IPS-NIHi7 (cell line): ENCODE results near the gene TARS2.

ENCODE experiments used
- DNase-seq: peaks from one replicate; pipeline ENCODE4 v3.0.0; 2012; ENCODE audit warnings: mixed read lengths; ENCODE audit errors: extremely low spot score

Gene TARS2

DNA sequence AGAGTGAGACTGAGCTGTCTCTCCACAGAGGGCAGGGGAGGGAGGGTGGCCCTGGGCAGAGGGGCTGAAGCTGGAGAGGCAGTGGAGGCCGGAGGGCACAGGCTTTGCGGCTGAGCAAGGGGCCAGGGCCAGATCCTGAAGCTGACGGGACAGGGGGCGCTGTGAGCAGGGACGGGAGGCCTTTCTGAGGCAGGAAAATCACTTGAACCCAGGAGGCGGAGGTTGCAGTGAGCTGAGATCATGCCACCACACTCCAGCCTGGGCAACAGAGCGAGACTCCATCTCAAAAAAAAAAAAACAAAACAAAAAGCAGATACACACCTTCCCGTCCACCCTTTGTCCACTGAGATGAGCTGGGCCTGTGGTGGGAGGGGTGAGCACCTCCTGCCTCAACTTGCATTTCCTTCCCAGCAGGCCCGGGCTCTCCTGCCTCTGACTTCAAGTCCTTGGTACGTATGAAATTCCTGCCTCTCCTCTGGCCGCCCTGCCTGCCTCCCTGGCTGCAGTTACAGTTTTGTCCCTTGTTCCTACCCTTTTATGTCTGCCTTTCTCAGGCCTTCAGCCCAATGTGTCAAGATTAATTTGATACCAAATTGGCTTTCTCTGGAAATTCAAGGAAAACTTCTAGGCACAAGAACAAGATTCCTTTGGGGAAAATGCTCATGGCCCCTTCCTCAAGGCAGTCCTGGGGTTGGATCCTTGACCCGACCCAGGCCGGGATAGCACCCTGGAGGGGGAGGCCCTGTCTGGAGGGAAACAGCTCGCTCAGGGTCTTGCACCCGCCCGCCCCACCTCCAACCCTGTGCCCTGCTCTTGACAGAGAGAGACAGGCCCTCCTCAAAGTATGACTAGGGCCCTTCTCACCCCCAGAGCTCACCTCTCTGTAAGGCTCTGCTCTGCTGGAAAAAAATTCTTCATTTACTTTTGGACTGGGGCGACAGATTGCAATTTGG is 50.8 kb downstream of the TARS2 start:
- DNase-seq, result peak; percentile 65

DNA sequence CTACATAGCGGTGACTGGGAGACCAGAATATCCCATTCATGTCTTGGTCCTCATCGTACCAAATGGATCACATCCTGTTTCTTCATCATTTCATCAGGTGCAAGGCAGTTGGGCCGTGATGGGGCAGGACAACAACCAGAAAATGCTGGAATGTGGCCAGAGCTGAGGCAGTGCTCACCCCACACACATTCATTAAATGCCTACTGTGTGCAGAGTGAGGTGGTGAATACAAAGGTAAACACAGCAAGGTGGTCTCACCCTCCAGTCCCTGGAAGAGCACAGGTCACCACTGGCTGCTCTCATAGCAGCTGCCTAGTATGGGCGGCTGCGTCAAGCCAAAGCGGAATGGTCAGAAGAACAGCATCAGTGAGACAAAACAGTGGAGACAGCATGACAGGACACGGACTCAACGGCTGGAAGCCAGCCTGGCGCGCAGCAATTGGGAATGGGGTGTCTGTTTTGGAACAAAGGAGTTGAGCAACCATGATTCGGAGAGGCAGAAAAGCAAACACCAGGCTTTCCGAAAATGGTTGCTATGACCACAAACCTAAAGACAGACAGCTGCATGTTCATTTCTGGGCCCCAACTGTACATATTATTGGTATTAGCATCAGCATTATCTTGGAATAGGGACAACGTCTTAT is 56.4 kb downstream of the TARS2 start:
- DNase-seq, result no peak

GRCh38 chr1:150544204-150544603 is 57.0 kb downstream of the TARS2 start:
- DNase-seq, result no peak

GRCh38 chr1:150545486-150546032 is 58.3 kb downstream of the TARS2 start:
- DNase-seq, result no peak

GRCh38 chr1:150546294-150546937 is 59.2 kb downstream of the TARS2 start:
- DNase-seq, result no peak

DNA sequence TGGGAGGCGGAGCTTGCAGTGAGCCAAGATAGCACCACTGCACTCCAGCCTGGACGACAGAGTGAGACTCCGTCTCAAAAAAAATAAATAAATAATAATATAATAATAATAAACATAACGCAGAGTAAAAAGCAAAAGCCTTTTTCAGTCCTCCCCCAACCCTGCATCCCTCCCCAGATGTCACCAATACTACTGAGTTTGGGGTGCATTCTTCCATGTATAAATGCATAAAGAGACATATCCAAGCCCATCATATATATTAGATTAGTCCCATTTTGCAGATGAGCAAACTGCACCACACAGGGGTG is 61.1 kb downstream of the TARS2 start:
- DNase-seq, result no peak

- peak; percentile 65 for DNase-seq
Observed at GRCh38 chr1:150548632-150549495, 61.6 kb downstream of the TARS2 start, which contains the start of gene ADAMTSL4. TSS of gene ADAMTSL4 (plus strand) at chr1:150549408. CDS start at chr1:150552289, 2,881 bp downstream.

DNA sequence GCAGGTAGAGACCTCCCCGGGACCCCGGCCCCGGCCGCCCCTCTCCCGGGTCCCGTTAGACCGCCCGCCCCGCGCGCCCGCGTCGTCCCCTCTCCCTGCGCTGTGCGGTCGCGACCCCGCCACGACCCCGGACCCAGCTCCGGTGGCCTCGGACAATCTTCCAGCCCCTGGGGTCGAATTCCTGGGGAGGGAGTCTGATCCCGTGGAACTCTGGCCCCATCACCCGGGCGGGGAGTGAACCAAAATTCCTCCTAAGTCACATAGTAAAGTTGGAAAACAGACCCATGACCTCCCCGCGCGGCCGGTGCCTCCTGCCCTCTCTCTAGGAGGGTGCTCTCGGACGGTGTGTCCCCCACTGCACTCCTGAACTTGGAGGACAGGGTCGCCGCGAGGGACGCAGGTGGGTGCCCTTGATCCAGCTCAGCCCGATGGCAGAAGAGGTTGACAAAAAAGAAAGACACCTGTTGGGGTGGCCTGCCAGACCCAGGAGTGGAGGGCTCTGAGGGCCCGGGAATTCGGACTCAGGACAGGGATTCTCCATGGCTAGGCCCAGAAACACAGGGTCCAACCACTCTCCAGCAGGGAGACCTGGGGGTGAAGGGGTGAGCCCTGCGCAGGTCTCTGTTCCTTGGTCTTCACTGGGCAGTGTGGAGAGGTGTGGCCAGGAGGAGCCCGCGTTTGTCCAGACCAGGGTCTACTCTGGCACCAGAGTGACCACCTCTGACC is 62.4 kb downstream of the TARS2 start:
- DNase-seq, result peak; percentile 54

GRCh38 chr1:150550222-150551050 is 63.2 kb downstream of the TARS2 start:
- DNase-seq, result peak; percentile 12

DNA sequence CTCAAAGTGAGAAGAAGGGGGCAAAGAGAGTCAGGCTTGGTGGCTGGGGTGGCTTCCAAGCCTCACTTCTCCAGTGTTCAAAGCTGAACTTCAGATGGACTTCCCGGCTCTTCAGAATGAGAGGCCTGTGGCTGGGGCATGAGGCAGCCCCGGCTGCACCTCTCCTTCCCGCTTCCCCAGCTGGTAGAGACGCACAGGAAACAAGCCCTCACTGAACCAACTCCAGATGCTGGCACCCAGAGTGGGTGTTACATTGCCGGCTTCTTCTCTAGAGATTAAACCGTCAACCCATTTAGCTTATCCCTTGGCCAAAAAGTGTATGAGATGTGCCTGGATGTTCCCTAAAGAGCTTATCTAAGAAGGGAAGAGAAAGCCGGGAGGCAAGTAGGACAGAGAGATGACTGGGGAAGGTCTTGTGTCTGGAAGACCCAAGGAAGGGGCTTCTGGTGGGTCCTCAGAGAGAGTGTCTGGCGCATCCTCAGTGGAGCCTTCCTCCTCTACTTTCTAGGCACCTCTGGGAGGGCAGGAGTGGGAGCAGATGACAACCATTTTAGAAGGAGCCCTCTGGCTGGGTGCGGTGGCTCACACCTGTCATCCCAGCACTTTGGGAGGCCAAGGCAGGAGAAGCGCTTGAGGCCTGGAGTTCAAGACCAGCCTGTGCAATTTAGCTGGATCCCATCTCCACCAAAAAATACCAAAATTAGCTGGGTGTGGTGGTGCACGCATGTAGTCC is 64.0 kb downstream of the TARS2 start:
- no peak for DNase-seq

DNA sequence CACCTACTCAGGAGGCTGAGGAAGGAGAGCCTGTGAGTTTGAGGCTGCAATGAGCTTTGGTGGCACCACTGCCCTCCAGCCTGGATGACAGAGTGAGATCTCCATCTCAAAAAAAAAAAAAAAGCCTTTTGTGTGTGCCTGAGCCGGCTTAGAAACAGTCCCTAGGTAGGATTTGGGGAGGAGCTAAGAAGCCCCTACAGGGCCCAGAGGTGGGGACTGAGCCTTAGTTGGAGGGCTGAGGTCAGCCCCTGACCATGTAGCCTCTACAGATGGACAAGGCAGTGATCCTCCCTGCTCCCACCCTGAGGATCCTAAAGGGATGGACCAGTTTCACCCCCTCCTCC is 64.5 kb downstream of the TARS2 start:
- DNase-seq, result no peak

GRCh38 chr1:150552128-150552910 is 65.1 kb downstream of the TARS2 start:
- DNase-seq, result peak; percentile 43

DNA sequence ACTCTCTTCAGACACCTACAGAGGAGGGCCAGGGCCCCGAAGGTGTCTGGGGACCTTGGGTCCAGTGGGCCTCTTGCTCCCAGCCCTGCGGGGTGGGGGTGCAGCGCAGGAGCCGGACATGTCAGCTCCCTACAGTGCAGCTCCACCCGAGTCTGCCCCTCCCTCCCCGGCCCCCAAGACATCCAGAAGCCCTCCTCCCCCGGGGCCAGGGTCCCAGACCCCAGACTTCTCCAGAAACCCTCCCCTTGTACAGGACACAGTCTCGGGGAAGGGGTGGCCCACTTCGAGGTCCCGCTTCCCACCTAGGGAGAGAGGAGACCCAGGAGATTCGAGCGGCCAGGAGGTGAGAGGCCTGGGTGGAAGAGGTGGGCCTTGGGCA is 65.7 kb downstream of the TARS2 start:
- no peak for DNase-seq

GRCh38 chr1:150553392-150554085 is 66.3 kb downstream of the TARS2 start:
- DNase-seq, result no peak

GRCh38 chr1:150554086-150554452 is 66.8 kb downstream of the TARS2 start:
- no peak for DNase-seq

GRCh38 chr1:150555198-150555970 is 68.2 kb downstream of the TARS2 start:
- DNase-seq, result no peak
